Heart right ventricle (tissue), 16 donors: ENCODE results near the gene RNF213. TPM values are rescaled to one million over a fixed set of nuclear protein-coding genes. Genes with fewer than 3 reads are reported as not detected.

Source experiments
- ATAC-seq, 8 donors: fragments of 200-7000 bp; cut with Tn5 transposase; one replicate each; pipeline ENCODE4 v1.9.1; 2020; ENCODE audit warnings: mild to moderate bottlenecking in 8 of 8, moderate library complexity in 8 of 8, moderate number of reproducible peaks in 1 of 8
- DNase-seq, 2 donors: peaks; one replicate each; pipeline ENCODE4 v3.0.0-alpha.2; 2020
- H3K27ac ChIP-seq, 10 donors: fragments of 200-600 bp; sonication (generic) in 2 of 10; one replicate each; pipeline versions ENCODE4 v1.5.0 to v1.8.0; 2020 to 2022; ENCODE audit warnings: mild to moderate bottlenecking in 3 of 10
- H3K27me3 ChIP-seq, 7 donors: fragments of 200-600 bp; one replicate each; pipeline ENCODE4 v1.8.0; 2021 to 2022; ENCODE audit warnings: mild to moderate bottlenecking in 2 of 7
- H3K36me3 ChIP-seq, 9 donors: fragments of 200-600 bp; sonication (generic) in 1 of 9; one replicate each; pipeline versions ENCODE4 v1.5.0 to v1.8.0; 2020 to 2022; ENCODE audit warnings: mild to moderate bottlenecking in 2 of 9
- H3K4me1 ChIP-seq, 9 donors: fragments of 200-600 bp; sonication (generic) in 1 of 9; one replicate each; pipeline versions ENCODE4 v1.5.0 to v1.8.0; 2020 to 2022; ENCODE audit warnings: mild to moderate bottlenecking in 4 of 9
- H3K4me3 ChIP-seq, 10 donors: fragments of 200-600 bp; sonication (generic) in 2 of 10; one replicate each; pipeline versions ENCODE4 v1.5.0 to v1.8.0; 2020 to 2022; ENCODE audit warnings: mild to moderate bottlenecking in 7 of 10, moderate library complexity in 2 of 10
- H3K9me3 ChIP-seq, 11 donors: fragments of 200-600 bp in 10 of 11; sonication (generic) in 2 of 11; one replicate each; pipeline versions ENCODE4 v1.5.0 to v1.8.0; 2013 to 2022; ENCODE audit warnings: mild to moderate bottlenecking in 2 of 11, control low read depth in 1 of 11, moderate library complexity in 1 of 11
- CTCF ChIP-seq, 9 donors: fragments of 200-600 bp; sonication (generic) in 2 of 9; IDR thresholded peaks; one replicate each; pipeline versions ENCODE4 v1.5.0 to v1.8.0; 2021 to 2022; ENCODE audit warnings: antibody characterized with exemption in 9 of 9, mild to moderate bottlenecking in 5 of 9, moderate library complexity in 1 of 9
- WGBS, 2 donors: extraction: QIAGEN DNeasy Blood & Tissue Kit; methylation state at CpG; one replicate each; pipeline ENCODE4 v1.1.7; 2013; ENCODE audit warnings: inconsistent platforms in 1 of 2; 5-methylcytosine and 5-hydroxymethylcytosine counted together
- intact Hi-C, 10 donors: fragments of 100-400 bp; cut with DNase I; formaldehyde crosslinking; loops; one replicate each; pipeline versions ENCODE4 v1.11.1 to v1.14.2; 2022
- polyA plus RNA-seq, 2 donors: library from polyadenylated mRNA; stranded (reverse); fragments of 200-250 nt; gene quantifications; one replicate each; pipeline ENCODE4 v1.2.3, GENCODE V29; 2013
- total RNA-seq, 10 donors: library from RNA; stranded (reverse); fragmentation: NEBNext Ultra II Directional in 3 of 10; extraction: Animal tissue kit (Norgen Biotek cat#: 25700) in 3 of 10; gene quantifications; one replicate each; pipeline versions ENCODE4 v1.2.1 to v1.2.4, GENCODE V29; 2021 to 2023
- donor health status: Arrhythmogenic right ventricular cardiomyopathy.
- donor health status: ischemic (EF 13 %, LVEDD 7.1; RV severe dilation, severe dysfunction).
- donor health status: healthy with polysubstance abuse.
- donor health status: DM: no; HTN: yes; CAD: no.
- donor health status: DM: no; HTN: no; CAD: no.
- donor health status: ischemic (EF 25% LVEDD 6.9; RV normal size, moderate dysfunction).
- donor health status: ischemic (EF 25% LVEDD 5.7; RV mildly dilated, moderate dysfunction).
- donor health status: healthy.
- donor health status: DM: yes; HTN: yes; CAD: no.
- donor health status: Ischemic cardiomyopathy.
- donor health status: ischemic (EF 35%, LVEDD 5.7; RV mildly dilated, moderate dysfunction).
- donor health status: nonischemic (EF 11% LVEDD 7.7; RV severe dilation, severe dysfunction).
- donor health status: DM: yes; HTN: yes; CAD: no.
- donor health status: PGD.
- donor health status: ischemic (EF 29% LVEDD 5.4; RV normal size, mild dysfunction).
- donor health status: nonischemic (EF 23%, LVEDD 6.1; RV moderate dilation, normal function).

The RNF213 gene
- total and polyA plus RNA-seq, 12 donors = 13.1 to 97.0 (median 31.7) TPM

GRCh38 chr17:80441133-80441578 lies 180.5 kb downstream of the RNF213 start:
- 19 to 22% methylated on average over 14 of the region's 14 CpGs for WGBS, 2 donors
- ATAC-seq (peak in 4 of 8 donors; percentile 30 to 54 (median 50)), DNase-seq (peak; percentile 32 to 51)
- Histone ChIP-seq H3K4me1 (no peaks in the 10 kb centered on the region), H3K27ac (no peak overlapping the region), H3K27me3 (peaks cover 0 to 18% (median 0%) of the 10 kb centered on the region in 7 donors), H3K4me3 (no peak overlapping the region), H3K9me3 (no peaks in the 10 kb centered on the region), H3K36me3 (peaks cover 0 to 16% (median 0%) of the 10 kb centered on the region in 9 donors)
- intact Hi-C loops = no loop called here
- no peak for TF ChIP-seq CTCF (IDR thresholded peaks at IDR 0.05)

GRCh38 chr17:80441598-80442322 lies 181.1 kb downstream of the RNF213 start:
- Histone ChIP-seq H3K27ac (no peak overlapping the region), H3K4me1 (no peaks in the 10 kb centered on the region), H3K36me3 (peaks cover 0 to 10% (median 0%) of the 10 kb centered on the region in 9 donors), H3K9me3 (no peaks in the 10 kb centered on the region), H3K27me3 (peaks cover 0 to 18% (median 0%) of the 10 kb centered on the region in 7 donors), H3K4me3 (no peak overlapping the region)
- no peak for DNase-seq
- intact Hi-C loops = no loop called here
- WGBS, 2 donors = 88 to 92% methylated on average over 14 of the region's 14 CpGs
- TF ChIP-seq CTCF (IDR thresholded peaks at IDR 0.05) = no peak
- no peak for ATAC-seq

GRCh38 chr17:80442323-80442659 lies 181.6 kb downstream of the RNF213 start:
- H3K9me3 ChIP-seq = no peaks in the 10 kb centered on the region
- no peak overlapping the region for H3K27ac ChIP-seq
- no peak overlapping the region for H3K4me3 ChIP-seq
- TF ChIP-seq CTCF (IDR thresholded peaks at IDR 0.05) = no peak
- no peaks in the 10 kb centered on the region for H3K4me1 ChIP-seq
- H3K36me3 ChIP-seq = peaks cover 0 to 6% (median 0%) of the 10 kb centered on the region in 9 donors
- H3K27me3 ChIP-seq = peaks cover 0 to 18% (median 0%) of the 10 kb centered on the region in 7 donors
- ATAC-seq (no peak), DNase-seq (no peak)
- intact Hi-C loops = no loop called here
- WGBS, 2 donors = 85 to 88% methylated on average over 12 of the region's 12 CpGs

GRCh38 chr17:80442764-80443163 lies 182.1 kb downstream of the RNF213 start:
- DNase-seq = no peak
- no peaks in the 10 kb centered on the region for H3K4me1 ChIP-seq
- H3K9me3 ChIP-seq = no peaks in the 10 kb centered on the region
- WGBS, 2 donors = 87 to 89% methylated on average over 3 of the region's 4 CpGs
- no peak for TF ChIP-seq CTCF (IDR thresholded peaks at IDR 0.05)
- H3K36me3 ChIP-seq = peaks cover 0 to 3% (median 0%) of the 10 kb centered on the region in 9 donors
- peaks cover 0 to 18% (median 0%) of the 10 kb centered on the region in 7 donors for H3K27me3 ChIP-seq
- H3K27ac ChIP-seq = no peak overlapping the region
- intact Hi-C loops = no loop called here
- no peak for ATAC-seq
- H3K4me3 ChIP-seq = no peak overlapping the region
